HG03378 (cell line): Measurements from ENCODE around the gene SRPX2.

Experiments used
- ATAC-seq: cut with Tn5 transposase; IDR thresholded peaks from one replicate; pipeline ENCODE4 v1.9.1; 2021; ENCODE audit warnings: mild to moderate bottlenecking, moderate library complexity; ENCODE audit not compliant: unreplicated experiment

The SRPX2 gene, protein sequence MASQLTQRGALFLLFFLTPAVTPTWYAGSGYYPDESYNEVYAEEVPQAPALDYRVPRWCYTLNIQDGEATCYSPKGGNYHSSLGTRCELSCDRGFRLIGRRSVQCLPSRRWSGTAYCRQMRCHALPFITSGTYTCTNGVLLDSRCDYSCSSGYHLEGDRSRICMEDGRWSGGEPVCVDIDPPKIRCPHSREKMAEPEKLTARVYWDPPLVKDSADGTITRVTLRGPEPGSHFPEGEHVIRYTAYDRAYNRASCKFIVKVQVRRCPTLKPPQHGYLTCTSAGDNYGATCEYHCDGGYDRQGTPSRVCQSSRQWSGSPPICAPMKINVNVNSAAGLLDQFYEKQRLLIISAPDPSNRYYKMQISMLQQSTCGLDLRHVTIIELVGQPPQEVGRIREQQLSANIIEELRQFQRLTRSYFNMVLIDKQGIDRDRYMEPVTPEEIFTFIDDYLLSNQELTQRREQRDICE

GRCh38 chrX:100643956-100644860, at the start of gene SRPX2:
TSS of gene SRPX2 (plus strand) at chrX:100644199. CDS start at chrX:100646323, 2,124 bp downstream.
- ATAC-seq = no peak

DNA sequence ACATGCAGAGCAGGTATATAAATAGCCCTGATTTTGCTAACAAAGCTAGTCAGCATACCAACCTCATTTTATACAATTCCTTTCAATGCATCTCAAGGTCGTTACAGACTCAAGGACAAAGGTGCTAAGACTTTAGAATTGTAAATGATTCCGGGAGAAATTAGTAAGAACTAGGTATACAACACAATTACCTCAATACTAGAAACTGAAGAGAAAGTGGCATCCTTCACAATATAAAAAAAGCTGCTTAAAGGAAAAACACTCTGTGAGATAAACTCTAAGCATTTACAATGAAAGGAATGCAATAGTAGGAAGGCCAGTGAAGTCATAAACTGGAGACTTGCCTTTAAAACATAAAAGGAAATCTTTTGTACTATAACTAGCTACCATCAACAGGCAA, 47.4 kb upstream of the SRPX2 start:
- no peak for ATAC-seq

DNA sequence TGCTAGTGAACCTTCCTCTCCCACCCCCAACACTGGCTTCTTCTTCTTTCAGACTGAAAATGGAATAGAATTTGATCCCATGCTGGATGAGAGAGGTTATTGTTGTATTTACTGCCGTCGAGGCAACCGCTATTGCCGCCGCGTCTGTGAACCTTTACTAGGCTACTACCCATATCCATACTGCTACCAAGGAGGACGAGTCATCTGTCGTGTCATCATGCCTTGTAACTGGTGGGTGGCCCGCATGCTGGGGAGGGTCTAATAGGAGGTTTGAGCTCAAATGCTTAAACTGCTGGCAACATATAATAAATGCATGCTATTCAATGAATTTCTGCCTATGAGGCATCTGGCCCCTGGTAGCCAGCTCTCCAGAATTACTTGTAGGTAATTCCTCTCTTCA, 44.5 kb upstream of the SRPX2 start:
- no peak for ATAC-seq

DNA sequence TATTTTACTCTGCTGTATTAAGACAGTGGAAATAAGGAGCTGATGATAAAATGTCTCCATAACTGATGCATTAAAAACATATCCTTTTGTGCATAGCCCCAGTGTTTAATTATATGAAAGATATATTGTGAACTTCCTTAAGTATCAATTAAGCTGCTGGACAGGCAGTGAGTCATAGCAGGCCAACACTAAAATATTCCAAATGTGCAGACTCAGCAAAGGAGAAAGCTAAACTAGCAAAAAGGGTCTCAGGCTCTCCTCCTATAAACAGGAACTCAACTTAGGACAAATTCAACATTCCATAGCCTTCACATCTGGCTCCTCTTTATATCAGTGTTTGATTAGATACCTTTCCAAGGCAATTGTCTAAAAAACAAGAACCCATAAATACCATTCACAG, 43.7 kb upstream of the SRPX2 start:
- ATAC-seq = no peak

DNA sequence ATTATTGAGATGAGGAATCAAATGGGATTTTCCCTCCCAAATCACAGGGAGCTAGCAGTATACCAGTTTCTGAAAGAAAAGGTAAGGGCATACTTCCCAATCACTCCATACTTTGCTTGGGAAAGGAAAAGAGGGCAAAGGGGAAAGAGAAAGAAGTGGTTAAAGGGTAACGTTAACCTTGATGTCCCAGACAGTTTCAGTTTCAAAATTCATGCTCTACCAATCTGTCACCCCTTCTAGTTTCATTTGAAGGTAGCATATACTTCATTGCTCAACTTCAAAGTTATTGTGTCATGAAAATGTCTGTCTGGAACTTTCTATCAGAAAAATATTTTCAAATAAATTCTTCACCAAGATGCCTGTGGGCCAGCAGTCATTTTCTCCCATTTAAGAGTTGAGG, 43.2 kb upstream of the SRPX2 start:
- ATAC-seq = peak; percentile 81

DNA sequence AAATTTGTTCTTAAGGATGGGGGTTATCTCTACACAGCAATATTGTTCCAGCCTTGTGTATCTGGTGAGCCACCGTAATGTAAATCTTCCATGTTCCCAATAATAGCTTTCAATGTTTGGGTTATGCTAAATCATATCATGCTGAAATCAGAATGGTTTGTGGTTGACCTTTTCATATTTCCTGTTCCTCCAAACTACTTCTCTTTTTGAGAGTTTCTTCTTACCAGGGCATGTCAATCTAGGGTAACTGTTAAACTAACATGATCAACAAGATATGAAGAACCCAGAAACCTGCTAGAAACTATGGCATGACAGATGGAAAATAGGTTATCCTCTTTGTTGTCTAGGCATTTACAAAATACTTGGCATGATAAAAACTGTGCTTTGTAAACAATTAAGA, 37.2 kb upstream of the SRPX2 start:
- peak; percentile 58 for ATAC-seq

- ATAC-seq = no peak
These were observed 34.4 kb upstream of the SRPX2 start for GRCh38 chrX:100609591-100609990.

DNA sequence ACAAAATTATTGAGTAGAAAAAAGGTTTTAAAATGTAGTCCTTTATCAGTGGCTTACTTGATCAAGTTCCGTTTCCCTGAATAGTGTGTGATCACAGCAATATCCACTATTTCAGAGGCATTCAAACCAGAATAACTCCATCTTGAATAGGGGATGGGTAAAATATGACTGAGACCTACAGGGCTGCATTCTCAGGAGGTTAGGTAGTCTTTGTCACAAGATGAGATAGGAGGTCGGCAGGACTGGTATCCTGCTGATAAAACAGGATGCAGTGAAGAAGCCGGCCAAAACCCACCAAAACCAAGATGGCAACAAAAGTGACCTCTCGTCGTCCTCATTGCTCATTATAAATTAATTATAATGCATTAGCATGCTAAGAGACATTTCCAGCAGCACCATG, 32.0 kb upstream of the SRPX2 start:
- no peak for ATAC-seq

DNA sequence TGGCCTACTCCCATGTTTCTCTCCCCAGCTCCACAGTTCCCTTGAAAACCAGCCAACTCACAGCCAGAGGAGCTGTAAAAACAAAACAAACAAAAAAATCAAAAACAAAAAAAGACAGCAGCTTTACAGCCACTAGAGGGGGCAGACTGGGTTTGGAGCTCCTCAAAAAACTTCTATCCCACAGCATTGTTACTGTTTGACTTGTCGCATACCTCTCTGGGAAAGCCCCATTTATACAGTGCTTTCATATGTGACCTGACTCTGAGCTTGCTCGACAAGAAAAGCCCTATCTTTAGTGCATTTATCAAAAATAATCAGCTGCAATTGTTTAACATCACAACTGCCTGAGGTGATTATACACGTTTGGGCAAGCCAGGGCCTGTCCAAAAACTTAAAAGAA, 29.0 kb upstream of the SRPX2 start:
- ATAC-seq = peak; percentile 100

DNA sequence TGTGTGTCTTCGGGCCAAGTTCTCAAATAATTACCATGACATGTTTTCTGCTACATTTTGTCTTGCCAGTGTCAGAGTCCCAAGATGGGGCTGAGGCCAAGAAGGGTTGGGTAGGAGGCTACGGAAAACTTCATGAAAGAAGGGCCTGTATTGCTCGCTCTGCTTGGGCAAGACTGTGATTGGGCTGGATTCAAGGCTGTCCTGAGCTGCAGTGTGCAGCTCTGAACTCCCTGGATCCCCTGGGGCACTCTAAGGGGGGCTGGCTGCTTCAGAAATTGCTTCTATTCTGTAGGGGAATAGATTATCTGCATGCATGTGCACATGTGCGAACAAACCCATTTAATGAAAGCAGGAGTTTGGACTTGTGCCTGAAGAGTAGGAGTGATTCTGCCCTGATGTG, 21.0 kb upstream of the SRPX2 start:
- no peak for ATAC-seq

GRCh38 chrX:100625985-100626491, 18.0 kb upstream of the SRPX2 start:
- ATAC-seq = peak; percentile 96

- ATAC-seq = no peak
These were observed 9.0 kb upstream of the SRPX2 start for GRCh38 chrX:100635040-100635439.

DNA sequence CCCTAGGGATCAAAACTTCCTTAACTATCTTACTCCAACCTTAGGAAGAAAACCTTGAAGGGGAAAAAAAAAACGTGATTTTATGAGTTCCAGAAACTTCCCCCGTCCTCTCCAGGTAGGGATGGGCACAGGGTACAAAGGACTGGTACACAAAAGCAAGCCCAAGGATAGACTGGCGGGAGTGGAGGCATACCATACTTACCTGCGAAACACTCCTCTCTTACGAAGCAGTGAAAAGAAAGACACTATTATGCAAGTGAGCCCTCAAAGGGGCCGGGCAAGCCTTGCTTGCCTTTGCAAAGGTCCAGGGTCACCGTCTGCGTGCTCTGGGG, 8.0 kb upstream of the SRPX2 start:
- ATAC-seq = no peak

- ATAC-seq = peak; percentile 98
These were observed 7.5 kb upstream of the SRPX2 start, which contains the start of gene TSPAN6 for GRCh38 chrX:100636321-100636991. TSS of gene TSPAN6 (minus strand) at chrX:100636806. CDS start at chrX:100636694, 112 bp downstream.

GRCh38 chrX:100642290-100642689, 1.7 kb upstream of the SRPX2 start:
- ATAC-seq = no peak

GRCh38 chrX:100643212-100643611, 787 bp upstream of the SRPX2 start:
- no peak for ATAC-seq

DNA sequence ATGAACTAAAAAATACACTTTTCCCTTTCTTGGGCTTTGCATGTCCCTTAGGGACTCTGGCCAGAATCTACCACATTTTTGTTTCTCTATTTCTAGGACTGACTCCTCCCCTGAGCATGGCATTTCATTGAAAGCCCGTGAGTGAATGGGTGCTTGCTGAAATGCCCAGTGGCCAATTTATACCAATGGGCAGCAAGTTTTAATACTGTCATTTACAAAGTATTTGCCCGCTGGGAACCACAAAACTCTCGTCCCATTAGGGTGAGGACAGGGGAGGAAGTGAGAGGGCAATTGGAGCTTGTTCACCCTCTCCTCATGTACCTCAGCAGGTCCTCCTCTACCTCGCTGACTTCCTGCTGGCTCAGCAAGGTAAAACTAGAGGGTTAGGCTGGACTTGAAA, 1.1 kb downstream of the SRPX2 start:
- no peak for ATAC-seq

DNA sequence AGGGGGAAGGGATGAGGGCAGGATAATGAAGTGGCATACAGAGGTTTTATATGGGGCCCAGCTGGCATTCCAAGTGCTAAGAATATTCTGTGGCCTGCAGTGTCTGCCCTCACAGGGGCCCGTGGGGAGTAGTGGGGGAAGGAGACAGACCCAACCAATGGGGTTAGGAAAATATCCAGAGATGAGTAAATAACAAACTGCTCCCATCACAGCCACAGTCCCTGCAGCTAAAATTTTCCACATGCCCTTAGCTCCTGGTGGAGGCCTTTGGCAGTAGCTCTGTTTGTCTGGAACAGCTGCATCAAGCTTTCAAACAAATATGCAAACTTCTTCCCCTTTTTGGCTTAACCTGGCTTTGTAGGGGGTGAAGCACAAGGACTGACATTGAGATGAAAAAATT, 3.1 kb downstream of the SRPX2 start:
- no peak for ATAC-seq

- no peak for ATAC-seq
These were observed 3.7 kb downstream of the SRPX2 start for GRCh38 chrX:100647739-100648138.

GRCh38 chrX:100648458-100649417, 4.7 kb downstream of the SRPX2 start:
- no peak for ATAC-seq
